Limb (tissue), 2 donors: ENCODE results near the gene HDHD2.

ENCODE experiments used
- DNase-seq, 2 donors: peaks; one replicate each; pipeline ENCODE4 v3.0.0-alpha.2; 2016; ENCODE audit errors: extremely low spot score in 2 of 2

Gene HDHD2

GRCh38 chr18:47063096-47063495 lies 87.2 kb downstream of the HDHD2 start:
- no peak for DNase-seq

GRCh38 chr18:47062471-47062870 lies 87.8 kb downstream of the HDHD2 start:
- no peak for DNase-seq
